Measurements from ENCODE around the gene PRSS1.

PRSS1 gene

GRCh38 chr7:142789441-142789840 lies 40.2 kb downstream of the PRSS1 start:
- no peak for DNase-seq (ENCODE audit: low read depth, low spot score)
- H3K4me3 ChIP-seq (ENCODE audit: low read depth, low read length), result no peak overlapping the region
- TF ChIP-seq CTCF (IDR thresholded peaks at IDR 0.05; ENCODE audit: low read depth, low read length), result no peak
- in situ Hi-C loops (cut with HindIII; ENCODE audit: low sequenced_read_pairs), result no loop called here

- no peak for DNase-seq (ENCODE audit: low read depth, low spot score)
- in situ Hi-C loops (cut with HindIII; ENCODE audit: low sequenced_read_pairs), result no loop called here
- no peak overlapping the region for H3K4me3 ChIP-seq (ENCODE audit: low read depth, low read length)
These were observed 40.8 kb downstream of the PRSS1 start for GRCh38 chr7:142790056-142790455.

GRCh38 chr7:142790555-142790954 lies 41.3 kb downstream of the PRSS1 start:
- TF ChIP-seq CTCF (IDR thresholded peaks at IDR 0.05; ENCODE audit: low read depth, low read length), result no peak
- in situ Hi-C loops (cut with HindIII; ENCODE audit: low sequenced_read_pairs), result no loop called here
- DNase-seq (ENCODE audit: low read depth, low spot score), result no peak
- no peak overlapping the region for H3K4me3 ChIP-seq (ENCODE audit: low read depth, low read length)

More at GRCh38 chr7:142790056-142790455, 40.8 kb downstream of the PRSS1 start:
- no peak for TF ChIP-seq CTCF (IDR thresholded peaks at IDR 0.05; ENCODE audit: low read depth, low read length)

GRCh38 chr7:142791502-142791901 lies 42.2 kb downstream of the PRSS1 start:
- DNase-seq (ENCODE audit: low read depth, low spot score), result no peak
- in situ Hi-C loops (cut with HindIII; ENCODE audit: low sequenced_read_pairs), result no loop called here
- H3K4me3 ChIP-seq (ENCODE audit: low read depth, low read length), result no peak overlapping the region
- no peak for TF ChIP-seq CTCF (IDR thresholded peaks at IDR 0.05; ENCODE audit: low read depth, low read length)

GRCh38 chr7:142792129-142792528 lies 42.9 kb downstream of the PRSS1 start:
- no peak for TF ChIP-seq CTCF (IDR thresholded peaks at IDR 0.05; ENCODE audit: low read depth, low read length)
- no peak for DNase-seq (ENCODE audit: low read depth, low spot score)
- in situ Hi-C loops (cut with HindIII; ENCODE audit: low sequenced_read_pairs), result no loop called here
- no peak overlapping the region for H3K4me3 ChIP-seq (ENCODE audit: low read depth, low read length)

- no peak for DNase-seq (ENCODE audit: low read depth, low spot score)
- TF ChIP-seq CTCF (IDR thresholded peaks at IDR 0.05; ENCODE audit: low read depth, low read length), result no peak
- no peak overlapping the region for H3K4me3 ChIP-seq (ENCODE audit: low read depth, low read length)
- in situ Hi-C loops (cut with HindIII; ENCODE audit: low sequenced_read_pairs), result no loop called here
These were observed 43.3 kb downstream of the PRSS1 start for GRCh38 chr7:142792593-142792992.

GRCh38 chr7:142793156-142793555 lies 43.9 kb downstream of the PRSS1 start:
- TF ChIP-seq CTCF (IDR thresholded peaks at IDR 0.05; ENCODE audit: low read depth, low read length), result no peak
- in situ Hi-C loops (cut with HindIII; ENCODE audit: low sequenced_read_pairs), result no loop called here
- DNase-seq (ENCODE audit: low read depth, low spot score), result peak; percentile 30
- no peak overlapping the region for H3K4me3 ChIP-seq (ENCODE audit: low read depth, low read length)

Measured in astrocyte of the spinal cord (primary cell).